GM19467 (cell line): Measurements from ENCODE around the gene C9orf72.
"Not testable (repeated sequence)": the region's sequence is repeated elsewhere in the genome, so short reads cannot be mapped to it uniquely, and the experiment has no call there.

Experiments
- ATAC-seq: cut with Tn5 transposase; IDR thresholded peaks from one replicate; pipeline ENCODE4 v1.9.1; 2021; ENCODE audit warnings: mild to moderate bottlenecking, moderate library complexity; ENCODE audit not compliant: unreplicated experiment

C9orf72 gene

DNA sequence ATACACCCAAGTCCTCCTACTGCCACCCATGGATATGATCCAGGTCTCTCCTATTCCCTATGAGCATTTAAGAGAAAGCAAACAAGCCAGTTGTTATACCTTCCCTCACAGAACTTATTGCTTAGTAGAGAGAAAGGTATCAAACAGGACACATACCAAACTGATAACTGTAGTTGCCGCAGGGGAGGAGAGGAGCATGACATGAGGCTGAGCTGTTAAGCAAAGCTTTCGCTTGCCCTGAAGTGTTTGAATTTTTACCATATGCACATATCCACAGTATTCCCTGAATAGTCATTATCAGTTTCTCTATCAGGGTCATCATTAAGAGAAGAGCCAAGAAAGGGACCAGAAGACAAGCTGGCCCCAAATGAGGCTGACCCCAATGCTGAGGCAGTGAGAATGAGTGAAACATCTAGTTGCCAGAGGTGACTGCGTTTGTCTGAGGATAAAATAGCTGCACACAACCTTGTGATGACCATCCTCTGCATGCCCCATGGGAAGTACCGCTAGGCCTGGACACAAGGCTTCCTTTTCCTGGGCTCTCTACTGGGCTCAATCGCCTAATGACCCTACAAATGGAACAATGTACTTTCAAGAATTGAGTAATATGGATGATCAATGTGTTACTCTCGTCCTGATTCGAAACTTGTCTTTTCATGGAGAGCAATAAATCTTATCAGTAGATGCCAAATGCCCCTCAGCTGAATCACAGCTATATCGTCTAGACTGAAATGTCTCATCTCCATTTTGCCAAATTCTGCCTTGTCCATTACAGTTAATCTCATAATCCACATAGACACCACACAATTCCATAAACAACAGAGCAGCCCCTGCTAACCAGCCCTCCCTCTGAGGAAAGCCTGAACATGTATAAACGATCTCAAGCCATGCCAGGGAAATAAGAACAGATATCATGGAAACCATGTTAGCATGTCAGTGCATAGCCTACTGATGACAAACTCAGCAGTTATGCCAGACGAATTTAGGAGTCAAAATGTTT, 53.5 kb downstream of the C9orf72 start:
- no peak for ATAC-seq

DNA sequence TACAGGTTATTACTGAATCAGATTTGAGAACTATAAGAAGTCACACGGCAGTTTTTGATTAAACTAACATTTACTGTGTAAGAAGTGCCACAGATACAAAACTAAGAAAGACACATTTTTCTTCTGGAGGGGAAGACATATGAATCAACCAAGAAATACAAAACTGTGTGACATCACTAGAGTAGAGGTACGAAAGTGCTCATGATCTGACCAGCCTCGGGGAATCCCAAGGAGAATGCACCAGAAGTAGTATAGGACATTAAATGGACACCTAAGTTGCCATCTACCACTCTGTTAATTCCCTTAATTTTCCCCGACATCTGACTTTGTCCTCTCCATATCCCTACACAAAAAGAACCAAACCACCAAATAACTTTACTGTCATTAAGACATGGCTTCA, 54.5 kb downstream of the C9orf72 start:
- ATAC-seq: no peak

DNA sequence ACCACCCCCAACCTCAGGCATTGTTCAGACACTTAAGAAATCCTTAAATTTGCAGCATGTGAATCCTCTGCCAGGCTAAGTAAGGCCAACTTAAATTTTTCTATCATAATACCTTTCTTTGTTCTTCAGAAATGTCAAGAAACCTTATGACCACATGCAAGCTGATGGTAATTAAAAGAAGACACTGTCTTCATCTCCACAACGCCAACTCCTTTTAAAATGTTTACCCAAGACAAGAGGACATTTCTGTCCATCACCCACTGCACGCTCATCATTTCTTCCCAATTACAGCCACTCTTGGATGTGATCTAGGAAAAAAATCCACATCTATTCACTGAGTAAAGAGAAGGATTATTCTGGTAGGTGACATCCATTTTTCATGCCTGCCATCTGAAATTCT, 55.3 kb downstream of the C9orf72 start:
- ATAC-seq: no peak

DNA sequence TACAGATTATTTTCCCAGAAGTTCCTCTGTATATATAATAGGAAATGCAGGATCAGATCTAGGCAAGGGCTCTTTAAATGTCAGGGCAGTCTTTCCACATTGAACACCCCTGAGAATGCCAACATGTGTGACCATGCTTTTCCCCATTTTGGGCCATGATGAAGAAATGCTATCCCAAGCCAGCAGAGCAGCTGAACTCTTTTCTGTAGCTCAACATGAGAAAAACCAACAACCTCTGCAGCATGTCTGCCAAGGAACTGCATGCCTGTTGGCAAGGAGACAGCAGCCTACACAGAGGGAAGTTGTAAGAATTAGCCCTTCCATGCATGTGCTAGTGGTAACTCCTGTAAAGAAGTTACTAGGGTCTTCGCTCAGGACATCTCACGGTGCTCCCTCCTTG, 58.7 kb downstream of the C9orf72 start:
- ATAC-seq: no peak

DNA sequence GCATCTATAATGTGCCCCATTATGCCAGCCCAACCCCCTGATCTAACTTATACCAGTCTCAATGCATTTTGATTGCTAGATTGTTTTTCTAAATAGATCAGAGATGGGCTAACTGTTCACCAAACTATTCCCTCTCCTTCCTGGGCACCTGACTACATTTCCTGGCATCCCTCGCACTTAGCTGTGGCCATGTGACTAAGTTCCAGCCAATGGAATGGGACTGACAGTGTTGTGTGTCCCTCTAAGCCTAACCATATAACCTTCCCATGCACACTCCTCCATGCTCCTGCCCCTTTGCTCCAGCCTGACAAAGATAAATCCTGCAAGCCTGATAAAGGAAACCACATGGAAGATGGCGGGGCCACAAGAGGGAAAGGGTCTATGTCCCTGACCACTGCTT, 61.5 kb downstream of the C9orf72 start:
- no peak for ATAC-seq

DNA sequence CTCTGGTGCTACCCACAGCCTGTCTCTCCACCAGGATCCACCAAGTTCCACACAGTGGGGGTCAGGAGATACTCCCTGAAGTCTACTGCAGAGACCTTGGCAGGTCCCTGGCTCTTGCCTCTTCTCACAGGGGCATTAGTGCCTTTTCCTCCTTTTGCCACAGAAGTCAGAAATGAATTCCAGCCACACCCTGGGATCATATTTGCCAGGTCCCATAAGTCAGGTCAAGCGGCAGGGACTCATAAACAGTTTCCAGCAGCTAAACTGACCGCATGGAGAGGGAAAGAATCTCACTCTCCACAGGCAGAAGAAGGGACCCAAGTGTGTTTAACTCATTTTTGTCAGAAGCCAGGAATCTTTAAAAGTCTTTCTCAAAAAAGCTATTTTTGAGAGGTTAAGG, 62.5 kb downstream of the C9orf72 start:
- no peak for ATAC-seq

DNA sequence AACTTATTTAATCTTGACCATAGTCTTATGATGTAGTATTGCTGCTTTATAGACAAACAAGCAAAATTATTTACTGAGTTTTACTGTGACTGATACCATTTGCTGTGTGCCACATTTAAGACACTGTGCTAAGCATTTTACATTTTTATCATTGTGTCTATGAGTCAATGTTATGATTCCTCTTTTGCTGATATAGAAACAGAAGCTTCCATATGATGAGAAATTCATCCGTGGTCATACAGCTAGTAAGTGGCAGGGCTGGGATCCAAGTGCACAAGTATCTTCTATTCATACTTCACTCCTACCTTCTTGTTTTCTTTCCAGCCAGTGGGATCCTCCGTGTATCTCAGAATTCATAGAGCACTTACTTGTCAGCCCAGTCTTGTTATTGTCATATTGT, 66.3 kb downstream of the C9orf72 start:
- no peak for ATAC-seq

DNA sequence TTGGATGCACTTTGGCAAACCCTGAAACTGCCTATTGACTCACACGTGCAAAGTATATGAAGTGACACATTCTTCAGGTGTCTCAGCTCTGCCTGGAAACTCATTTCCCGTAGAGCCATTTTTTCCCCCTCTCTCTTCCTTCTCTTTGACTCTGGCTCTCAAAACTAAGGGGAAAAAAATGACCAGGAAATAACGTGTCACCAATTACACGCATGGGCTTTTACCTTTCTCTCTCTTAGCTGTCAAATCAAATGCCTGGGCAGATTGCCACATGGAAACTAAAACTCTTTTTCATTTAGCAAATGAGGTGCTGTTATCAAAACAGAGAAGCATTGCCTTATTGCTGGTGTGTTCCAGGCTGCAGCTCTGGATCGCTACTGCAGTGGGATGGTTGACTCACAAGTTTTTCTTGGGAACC, 67.5 kb downstream of the C9orf72 start:
- no peak for ATAC-seq

DNA sequence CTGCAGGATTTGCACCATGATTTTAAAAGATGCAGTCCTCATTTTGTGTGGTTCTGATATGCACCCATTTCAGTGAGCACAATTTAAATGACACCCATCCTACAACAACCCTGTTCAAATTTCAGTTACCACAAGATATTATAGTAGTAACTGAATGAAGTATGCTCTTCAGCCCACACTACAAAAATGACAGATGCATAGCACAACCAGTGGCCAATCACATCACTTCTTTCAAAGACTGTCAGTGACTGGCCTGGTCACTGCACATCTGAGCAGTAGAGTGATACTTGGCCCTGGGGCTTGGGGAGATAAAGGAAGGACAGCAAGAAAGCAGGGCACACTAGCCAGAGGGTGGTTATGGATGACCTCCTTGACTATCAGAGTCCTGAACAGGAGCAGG, 69.0 kb downstream of the C9orf72 start:
- no peak for ATAC-seq

DNA sequence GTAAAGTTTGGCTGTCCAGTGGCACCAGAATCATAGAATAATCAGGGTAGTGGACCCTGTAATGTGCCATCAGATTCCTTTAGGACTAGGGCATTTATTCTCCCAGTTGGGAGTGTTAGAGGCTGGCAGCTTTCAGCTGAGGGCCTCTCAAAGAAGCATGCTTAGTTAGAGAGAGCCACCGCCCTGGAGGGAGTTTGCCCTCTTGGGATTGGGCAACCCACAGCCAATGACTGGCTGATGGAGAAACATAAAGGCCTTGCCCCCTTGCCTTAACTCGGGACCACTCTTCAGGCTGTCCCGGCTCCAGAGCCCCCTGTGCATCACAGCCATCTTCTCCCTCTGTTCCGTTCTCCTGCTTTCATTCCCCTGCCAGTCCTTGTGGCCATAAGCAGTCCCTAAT, 69.7 kb downstream of the C9orf72 start:
- no peak for ATAC-seq

DNA sequence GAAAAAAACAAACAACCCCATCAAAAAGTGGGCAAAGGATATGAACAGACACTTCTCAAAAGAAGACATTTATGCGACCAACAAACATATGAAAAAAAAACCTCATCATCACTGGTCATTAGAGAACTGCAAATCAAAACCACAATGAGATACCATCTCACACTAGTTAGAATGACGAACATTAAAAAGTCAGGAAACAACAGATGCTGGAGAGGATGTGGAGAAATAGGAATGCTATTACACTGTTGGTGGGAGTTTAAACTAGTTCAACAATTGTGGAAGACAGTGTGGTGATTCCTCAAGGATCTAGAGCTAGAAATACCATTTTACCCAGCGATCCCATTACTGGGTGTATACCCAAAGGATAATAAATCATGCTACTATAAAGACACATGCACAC, 72.4 kb downstream of the C9orf72 start:
- ATAC-seq: not testable (repeated sequence)

DNA sequence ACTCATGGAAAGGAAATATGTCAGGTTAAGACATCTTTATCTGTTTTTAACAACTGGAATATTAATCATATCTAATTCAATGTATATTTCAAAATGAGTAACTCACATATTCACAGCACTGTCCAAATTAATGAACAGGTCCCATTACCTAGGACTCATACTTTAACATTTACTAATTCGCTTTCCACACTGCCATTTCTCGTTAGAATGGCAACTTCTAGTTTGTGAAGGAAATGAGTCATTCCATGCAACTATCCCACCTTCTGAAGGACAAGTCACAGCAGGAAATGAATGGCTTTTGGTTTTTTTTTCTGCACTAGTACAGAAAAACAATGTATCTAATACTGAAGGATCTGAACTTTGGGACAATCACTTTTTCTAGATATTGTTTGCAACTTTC, 73.8 kb downstream of the C9orf72 start:
- no peak for ATAC-seq

DNA sequence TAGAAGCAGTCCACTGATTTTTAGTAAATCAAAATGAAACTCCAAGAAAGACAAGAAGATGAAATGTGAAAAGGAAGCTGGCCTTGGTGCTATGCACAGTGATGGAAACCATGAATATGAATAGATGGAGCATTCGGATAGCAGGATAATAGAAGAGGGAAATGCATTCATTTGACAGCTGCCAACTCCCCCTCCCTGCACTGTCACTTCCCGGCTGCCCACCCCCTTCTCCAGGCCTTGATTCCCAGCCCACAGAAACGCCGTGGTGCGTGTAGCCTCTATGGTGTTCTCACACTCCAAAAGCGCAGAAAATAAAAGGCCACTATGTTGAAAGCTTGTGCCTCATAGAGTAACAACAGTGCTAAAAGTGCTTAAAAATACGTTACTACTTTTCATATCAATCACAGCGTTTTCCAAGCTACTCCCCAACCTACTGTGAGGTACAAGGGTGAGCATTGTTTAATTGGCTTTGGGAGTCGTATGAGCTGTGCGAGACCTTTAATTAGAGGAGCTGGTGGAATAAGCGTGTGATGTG, 75.3 kb downstream of the C9orf72 start:
- ATAC-seq: no peak
